ENCODE measurements around the gene PGAP6.
A peak's percentile ranks its signal among the peaks of the same experiment; 100 is the strongest.
"Not testable (repeated sequence)": the region's sequence is repeated elsewhere in the genome, so short reads cannot be mapped to it uniquely, and the experiment has no call there.

PGAP6 gene

GRCh38 chr16:360698-361336 is 21.0 kb downstream of the PGAP6 start:
- DNase-seq = no peak
- TF ChIP-seq POLR2A (IDR thresholded peaks at IDR 0.05; ENCODE audit: low read length) (no peak), GATA1 (IDR thresholded peaks at IDR 0.05; ENCODE audit: low read depth, low read length) (no peak)

GRCh38 chr16:359871-360697 is 21.7 kb downstream of the PGAP6 start:
- no peak for DNase-seq
- TF ChIP-seq POLR2A (IDR thresholded peaks at IDR 0.05; ENCODE audit: low read length) = no peak
- TF ChIP-seq GATA1 (IDR thresholded peaks at IDR 0.05; ENCODE audit: low read depth, low read length) = no peak

GRCh38 chr16:359067-359763 is 22.6 kb downstream of the PGAP6 start:
- TF ChIP-seq GATA1 (IDR thresholded peaks at IDR 0.05; ENCODE audit: low read depth, low read length) (no peak), POLR2A (IDR thresholded peaks at IDR 0.05; ENCODE audit: low read length) (no peak)
- no peak for DNase-seq

GRCh38 chr16:356741-357140 is 25.0 kb downstream of the PGAP6 start:
- TF ChIP-seq POLR2A (IDR thresholded peaks at IDR 0.05; ENCODE audit: low read length) (no peak), GATA1 (IDR thresholded peaks at IDR 0.05; ENCODE audit: low read depth, low read length) (no peak)
- no peak for DNase-seq

- no peak for DNase-seq
- TF ChIP-seq GATA1 (IDR thresholded peaks at IDR 0.05; ENCODE audit: low read depth, low read length) = no peak
- TF ChIP-seq POLR2A (IDR thresholded peaks at IDR 0.05; ENCODE audit: low read length) = no peak
These were observed 26.8 kb downstream of the PGAP6 start for GRCh38 chr16:354971-355461.

GRCh38 chr16:354291-354881 is 27.4 kb downstream of the PGAP6 start:
- DNase-seq = no peak
- no peak for TF ChIP-seq POLR2A (IDR thresholded peaks at IDR 0.05; ENCODE audit: low read length)
- no peak for TF ChIP-seq GATA1 (IDR thresholded peaks at IDR 0.05; ENCODE audit: low read depth, low read length)

GRCh38 chr16:353404-354290 is 28.1 kb downstream of the PGAP6 start:
- no peak for DNase-seq
- TF ChIP-seq GATA1 (IDR thresholded peaks at IDR 0.05; ENCODE audit: low read depth, low read length) (no peak), POLR2A (IDR thresholded peaks at IDR 0.05; ENCODE audit: low read length) (no peak)

GRCh38 chr16:352547-353403 is 29.0 kb downstream of the PGAP6 start, which contains the start of gene AXIN1:
Gene AXIN1 (minus strand): TSS chr16:352723. CDS start chr16:347025, 5,698 bp downstream.
- DNase-seq = peak; percentile 93 to 96
- no peak for TF ChIP-seq POLR2A (IDR thresholded peaks at IDR 0.05; ENCODE audit: low read length)
- TF ChIP-seq GATA1 (IDR thresholded peaks at IDR 0.05; ENCODE audit: low read depth, low read length) = no peak

- no peak for TF ChIP-seq GATA1 (IDR thresholded peaks at IDR 0.05; ENCODE audit: low read depth, low read length)
- no peak for TF ChIP-seq POLR2A (IDR thresholded peaks at IDR 0.05; ENCODE audit: low read length)
- DNase-seq = peak; percentile 52 to 64
These were observed 29.8 kb downstream of the PGAP6 start for GRCh38 chr16:351804-352520.

- TF ChIP-seq POLR2A (IDR thresholded peaks at IDR 0.05; ENCODE audit: low read length) (no peak), GATA1 (IDR thresholded peaks at IDR 0.05; ENCODE audit: low read depth, low read length) (no peak)
These were observed 31.6 kb downstream of the PGAP6 start for GRCh38 chr16:350203-350602.

GRCh38 chr16:349211-349610 is 32.6 kb downstream of the PGAP6 start:
- TF ChIP-seq POLR2A (IDR thresholded peaks at IDR 0.05; ENCODE audit: low read length) = no peak
- TF ChIP-seq GATA1 (IDR thresholded peaks at IDR 0.05; ENCODE audit: low read depth, low read length) = no peak
- no peak for DNase-seq

More at GRCh38 chr16:350203-350602, 31.6 kb downstream of the PGAP6 start:
- no peak for DNase-seq

- not testable (repeated sequence) for DNase-seq
These were observed 33.3 kb downstream of the PGAP6 start for GRCh38 chr16:348495-348894.

Measured in erythroblast (primary cell).